ENCODE data around the gene ANKS1B.

The ANKS1B gene

DNA sequence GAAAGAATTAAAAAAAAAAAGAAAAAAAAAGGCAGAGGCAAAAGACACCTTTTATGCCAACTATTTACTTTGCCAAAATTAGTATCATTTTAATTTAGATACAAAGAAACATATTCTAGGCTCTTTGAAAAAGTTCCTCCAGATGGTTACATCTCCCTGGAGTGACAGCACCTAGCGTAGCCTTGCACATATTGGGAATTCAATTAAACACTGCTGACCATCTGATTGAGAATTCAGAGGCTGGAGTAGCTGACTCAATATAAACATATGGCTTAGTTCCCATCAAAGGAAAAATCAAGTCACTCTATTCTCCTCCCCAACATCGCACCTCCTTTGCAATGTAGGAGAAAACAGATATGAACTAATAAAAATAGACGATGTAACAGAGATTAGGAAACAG lies 36.4 kb downstream of the ANKS1B start:
- H3K4me2 ChIP-seq (ENCODE audit: low read length), result no peak overlapping the region
- H3K27ac ChIP-seq (ENCODE audit: low read depth, low read length, poor library complexity, severe bottlenecking), result no peak overlapping the region
- H3K4me3 ChIP-seq (ENCODE audit: low read depth, low read length, poor library complexity, severe bottlenecking), result no peak overlapping the region
- H3K9me3 ChIP-seq (ENCODE audit: low read length), result no peaks in the 10 kb centered on the region
- no peak for TF ChIP-seq EZH2 (IDR thresholded peaks at IDR 0.05; ENCODE audit: borderline replicate concordance, low read length)
- TF ChIP-seq, protein P1, sequence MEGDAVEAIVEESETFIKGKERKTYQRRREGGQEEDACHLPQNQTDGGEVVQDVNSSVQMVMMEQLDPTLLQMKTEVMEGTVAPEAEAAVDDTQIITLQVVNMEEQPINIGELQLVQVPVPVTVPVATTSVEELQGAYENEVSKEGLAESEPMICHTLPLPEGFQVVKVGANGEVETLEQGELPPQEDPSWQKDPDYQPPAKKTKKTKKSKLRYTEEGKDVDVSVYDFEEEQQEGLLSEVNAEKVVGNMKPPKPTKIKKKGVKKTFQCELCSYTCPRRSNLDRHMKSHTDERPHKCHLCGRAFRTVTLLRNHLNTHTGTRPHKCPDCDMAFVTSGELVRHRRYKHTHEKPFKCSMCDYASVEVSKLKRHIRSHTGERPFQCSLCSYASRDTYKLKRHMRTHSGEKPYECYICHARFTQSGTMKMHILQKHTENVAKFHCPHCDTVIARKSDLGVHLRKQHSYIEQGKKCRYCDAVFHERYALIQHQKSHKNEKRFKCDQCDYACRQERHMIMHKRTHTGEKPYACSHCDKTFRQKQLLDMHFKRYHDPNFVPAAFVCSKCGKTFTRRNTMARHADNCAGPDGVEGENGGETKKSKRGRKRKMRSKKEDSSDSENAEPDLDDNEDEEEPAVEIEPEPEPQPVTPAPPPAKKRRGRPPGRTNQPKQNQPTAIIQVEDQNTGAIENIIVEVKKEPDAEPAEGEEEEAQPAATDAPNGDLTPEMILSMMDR (IDR thresholded peaks at IDR 0.05; ENCODE audit: low read length), result no peak
- H3K27me3 ChIP-seq (ENCODE audit: insufficient read depth, low read length), result no peaks in the 10 kb centered on the region
- no peaks in the 10 kb centered on the region for H3K4me1 ChIP-seq (ENCODE audit: insufficient read depth, low read length, severe bottlenecking)
- no peaks in the 10 kb centered on the region for H3K36me3 ChIP-seq (ENCODE audit: insufficient read depth, low read length)
- H3K9ac ChIP-seq (ENCODE audit: low read length), result no peak overlapping the region
- H3F3A ChIP-seq (ENCODE audit: insufficient read depth, low read length), result no peaks in the 10 kb centered on the region
- no peaks in the 10 kb centered on the region for H3K79me2 ChIP-seq (ENCODE audit: insufficient read depth, low read length)
- H2AFZ ChIP-seq (ENCODE audit: low read length), result no peak overlapping the region
- no peaks in the 10 kb centered on the region for H4K20me1 ChIP-seq (ENCODE audit: insufficient read depth, low read length)
- H3K9me2 ChIP-seq (ENCODE audit: low read depth, low read length), result no peaks in the 10 kb centered on the region

DNA sequence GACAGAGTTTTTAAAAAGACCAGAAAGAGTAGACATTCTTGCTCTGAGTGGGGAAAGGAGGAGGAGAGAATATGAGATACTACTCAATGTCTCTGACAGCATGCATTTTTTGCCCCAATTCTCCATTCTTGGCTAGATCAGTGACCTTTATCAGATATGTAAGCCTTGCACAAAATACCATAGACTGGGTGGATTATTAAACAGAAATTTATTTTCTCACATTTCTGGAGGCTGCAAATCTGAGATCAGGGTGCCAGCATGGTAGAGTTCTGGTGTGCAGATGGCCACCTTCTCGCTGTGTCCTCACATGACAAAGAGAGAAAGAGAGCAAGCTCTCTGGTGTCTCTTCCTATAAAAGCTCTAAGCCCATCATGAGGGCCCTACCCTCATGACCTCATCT lies 38.6 kb downstream of the ANKS1B start:
- H3K27me3 ChIP-seq (ENCODE audit: insufficient read depth, low read length), result no peaks in the 10 kb centered on the region; the same call in 1 of the 2 replicates

DNA sequence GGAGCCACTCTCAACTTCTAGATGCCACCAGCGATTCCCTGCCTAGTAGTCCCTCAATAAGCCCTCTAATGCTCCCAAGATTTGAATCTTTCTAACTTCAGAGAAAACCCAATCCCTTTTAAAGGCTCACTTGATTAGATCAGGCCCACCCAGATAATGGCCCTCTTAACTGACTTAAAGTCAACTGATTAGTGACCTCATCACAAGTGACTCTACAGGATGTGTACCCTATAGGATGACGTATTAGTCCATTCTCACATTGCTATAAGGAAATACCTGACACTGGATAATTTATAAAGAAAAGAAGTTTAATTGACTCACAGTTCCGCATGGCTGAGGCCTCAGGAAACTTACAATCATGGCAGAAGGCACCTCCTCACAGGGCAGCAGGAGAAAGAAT lies 49.1 kb downstream of the ANKS1B start:
- Histone ChIP-seq H3K36me3 (ENCODE audit: insufficient read depth, low read length) (no peaks in the 10 kb centered on the region), H3K4me1 (ENCODE audit: insufficient read depth, low read length, severe bottlenecking) (no peaks in the 10 kb centered on the region)

More for the DNA sequence above, 38.6 kb downstream of the ANKS1B start:
- Histone ChIP-seq H3K4me2 (ENCODE audit: low read length) (no peak overlapping the region), H3F3A (ENCODE audit: insufficient read depth, low read length) (no peaks in the 10 kb centered on the region), H3K36me3 (ENCODE audit: insufficient read depth, low read length) (no peaks in the 10 kb centered on the region), H3K79me2 (ENCODE audit: insufficient read depth, low read length) (no peaks in the 10 kb centered on the region), H3K9me3 (ENCODE audit: low read length) (no peaks in the 10 kb centered on the region), H3K27ac (ENCODE audit: low read depth, low read length, poor library complexity, severe bottlenecking) (no peak overlapping the region), H3K4me1 (ENCODE audit: insufficient read depth, low read length, severe bottlenecking) (no peaks in the 10 kb centered on the region), H3K9ac (ENCODE audit: low read length) (no peak overlapping the region), H4K20me1 (ENCODE audit: insufficient read depth, low read length) (no peaks in the 10 kb centered on the region), H3K9me2 (ENCODE audit: low read depth, low read length) (no peaks in the 10 kb centered on the region), H3K4me3 (ENCODE audit: low read depth, low read length, poor library complexity, severe bottlenecking) (no peak overlapping the region), H2AFZ (ENCODE audit: low read length) (no peak overlapping the region)
- TF ChIP-seq, protein P1 (IDR thresholded peaks at IDR 0.05; ENCODE audit: low read length), result no peak
- no peak for TF ChIP-seq EZH2 (IDR thresholded peaks at IDR 0.05; ENCODE audit: borderline replicate concordance, low read length)

More for the DNA sequence above, 49.1 kb downstream of the ANKS1B start:
- TF ChIP-seq, protein P1 (IDR thresholded peaks at IDR 0.05; ENCODE audit: low read length), result no peak
- TF ChIP-seq EZH2 (IDR thresholded peaks at IDR 0.05; ENCODE audit: borderline replicate concordance, low read length), result no peak
- H3K27me3 ChIP-seq (ENCODE audit: insufficient read depth, low read length), result no peaks in the 10 kb centered on the region
- no peaks in the 10 kb centered on the region for H3F3A ChIP-seq (ENCODE audit: insufficient read depth, low read length)
- no peaks in the 10 kb centered on the region for H3K79me2 ChIP-seq (ENCODE audit: insufficient read depth, low read length)
- H3K27ac ChIP-seq (ENCODE audit: low read depth, low read length, poor library complexity, severe bottlenecking), result no peak overlapping the region
- no peak overlapping the region for H3K4me3 ChIP-seq (ENCODE audit: low read depth, low read length, poor library complexity, severe bottlenecking)
- no peaks in the 10 kb centered on the region for H4K20me1 ChIP-seq (ENCODE audit: insufficient read depth, low read length)
- no peaks in the 10 kb centered on the region for H3K9me3 ChIP-seq (ENCODE audit: low read length)
- no peaks in the 10 kb centered on the region for H3K9me2 ChIP-seq (ENCODE audit: low read depth, low read length)
- H3K4me2 ChIP-seq (ENCODE audit: low read length), result no peak overlapping the region
- H3K9ac ChIP-seq (ENCODE audit: low read length), result no peak overlapping the region
- no peak overlapping the region for H2AFZ ChIP-seq (ENCODE audit: low read length)

Measured in OCI-LY1 (cell line).